ENCODE measurements around the gene TMEM208.

- TF ChIP-seq EZH2phosphoT487 (IDR thresholded peaks at IDR 0.05; ENCODE audit: insufficient read depth, low read depth) (no peak), EZH2 (IDR thresholded peaks at IDR 0.05; ENCODE audit: insufficient read depth, poor library complexity, severe bottlenecking) (no peak)
Observed at GRCh38 chr16:67228034-67228785, 1.3 kb downstream of the TMEM208 start.
